Embryonic facial prominence (tissue), 1 donor: ENCODE measurements around the gene ACTN1.

Experiments
- DNase-seq: peaks from one replicate; pipeline ENCODE4 v3.0.0-alpha.2; 2016; ENCODE audit errors: extremely low spot score

Gene ACTN1

GRCh38 chr14:68828698-68829097 is 150.4 kb downstream of the ACTN1 start:
- no peak for DNase-seq

- DNase-seq, result no peak
Observed at GRCh38 chr14:68825729-68826128, 153.4 kb downstream of the ACTN1 start.

- no peak for DNase-seq
Observed at GRCh38 chr14:68824517-68825347, 154.4 kb downstream of the ACTN1 start.

- DNase-seq, result no peak
Observed at GRCh38 chr14:68824207-68824516, 154.9 kb downstream of the ACTN1 start.
